KMS-11 (cell line): ENCODE measurements around the gene COX10.

Experiments used
- H2AFZ ChIP-seq: fragments of 200-600 bp; sonication (generic); 2 replicates; pipeline ENCODE4 v1.6.1; 2016; ENCODE audit warnings: antibody characterized with exemption, mixed run types, low read depth
- H3K27ac ChIP-seq: fragments of 200-600 bp; sonication (generic); 2 replicates; pipeline ENCODE4 v1.6.1; 2016; ENCODE audit warnings: mild to moderate bottlenecking, mixed run types
- H3K27me3 ChIP-seq: fragments of 200-600 bp; sonication (generic); 2 replicates; pipeline ENCODE4 v1.6.1; 2017; ENCODE audit warnings: mild to moderate bottlenecking, low read depth, mixed run types, moderate library complexity; ENCODE audit not compliant: insufficient read depth
- H3K36me3 ChIP-seq: fragments of 200-600 bp; sonication (generic); 2 replicates; pipeline ENCODE4 v1.6.1; 2017; ENCODE audit warnings: mild to moderate bottlenecking, mixed run types; ENCODE audit not compliant: insufficient read depth
- H3K4me1 ChIP-seq: fragments of 200-600 bp; sonication (generic); 2 replicates; pipeline ENCODE4 v1.6.1; 2016; ENCODE audit warnings: mild to moderate bottlenecking, low read depth, mixed run types; ENCODE audit not compliant: poor library complexity, severe bottlenecking
- H3K4me2 ChIP-seq: fragments of 200-600 bp; sonication (generic); 2 replicates; pipeline ENCODE4 v1.7.0; 2016; ENCODE audit warnings: mild to moderate bottlenecking, mixed run types
- H3K4me3 ChIP-seq: fragments of 200-600 bp; sonication (generic); IDR thresholded peaks from 2 replicates; pipeline ENCODE4 v1.6.1; 2017; ENCODE audit warnings: low read depth, low read length, mixed read lengths; ENCODE audit not compliant: insufficient read depth
- H3K79me2 ChIP-seq: fragments of 200-600 bp; sonication (generic); 2 replicates; pipeline ENCODE4 v1.6.1; 2016; ENCODE audit warnings: low read depth, mixed run types; ENCODE audit not compliant: insufficient read depth
- H3K9ac ChIP-seq: fragments of 200-600 bp; sonication (generic); 2 replicates; pipeline ENCODE4 v1.6.1; 2016; ENCODE audit warnings: mild to moderate bottlenecking, mixed run types
- H4K20me1 ChIP-seq: fragments of 200-600 bp; sonication (generic); 2 replicates; pipeline ENCODE4 v1.6.1; 2016; ENCODE audit warnings: mild to moderate bottlenecking, mixed run types; ENCODE audit not compliant: insufficient read depth
- TF ChIP-seq, protein P1 (sequence below): fragments of 200-600 bp; sonication (generic); conservative IDR thresholded peaks from 2 replicates; pipeline ENCODE4 v1.6.1; 2017; ENCODE audit warnings: low read depth, mild to moderate bottlenecking, antibody characterized with exemption, low read length, moderate library complexity, mixed read lengths

COX10 gene

DNA sequence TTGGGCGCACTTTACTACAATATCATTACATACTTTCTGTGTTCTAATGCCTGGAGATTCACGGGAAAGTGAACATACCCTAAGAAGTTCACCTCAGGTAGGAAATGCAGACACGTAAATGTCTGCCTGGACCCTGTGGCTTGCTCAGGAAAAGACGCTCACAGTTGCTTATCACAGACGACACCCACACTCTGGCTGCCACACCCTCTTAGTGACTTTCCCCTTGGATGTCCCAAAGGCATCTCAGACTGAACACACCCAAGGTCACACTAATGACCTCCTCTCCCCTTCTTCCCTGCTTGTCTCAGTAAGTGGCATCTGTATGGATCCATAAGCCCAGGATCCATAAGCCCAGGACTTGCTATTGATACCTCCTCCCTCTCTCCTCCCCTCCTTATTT lies 134.8 kb downstream of the COX10 start:
- Histone ChIP-seq H3K4me2 (no peak overlapping the region), H3K27ac (no peak overlapping the region), H2AFZ (no peak overlapping the region), H4K20me1 (no peaks in the 10 kb centered on the region), H3K4me1 (no peaks in the 10 kb centered on the region), H3K36me3 (no peaks in the 10 kb centered on the region), H3K4me3 (no peak overlapping the region), H3K79me2 (no peaks in the 10 kb centered on the region), H3K27me3 (no peaks in the 10 kb centered on the region), H3K9ac (no peak overlapping the region)
- TF ChIP-seq, protein P1, sequence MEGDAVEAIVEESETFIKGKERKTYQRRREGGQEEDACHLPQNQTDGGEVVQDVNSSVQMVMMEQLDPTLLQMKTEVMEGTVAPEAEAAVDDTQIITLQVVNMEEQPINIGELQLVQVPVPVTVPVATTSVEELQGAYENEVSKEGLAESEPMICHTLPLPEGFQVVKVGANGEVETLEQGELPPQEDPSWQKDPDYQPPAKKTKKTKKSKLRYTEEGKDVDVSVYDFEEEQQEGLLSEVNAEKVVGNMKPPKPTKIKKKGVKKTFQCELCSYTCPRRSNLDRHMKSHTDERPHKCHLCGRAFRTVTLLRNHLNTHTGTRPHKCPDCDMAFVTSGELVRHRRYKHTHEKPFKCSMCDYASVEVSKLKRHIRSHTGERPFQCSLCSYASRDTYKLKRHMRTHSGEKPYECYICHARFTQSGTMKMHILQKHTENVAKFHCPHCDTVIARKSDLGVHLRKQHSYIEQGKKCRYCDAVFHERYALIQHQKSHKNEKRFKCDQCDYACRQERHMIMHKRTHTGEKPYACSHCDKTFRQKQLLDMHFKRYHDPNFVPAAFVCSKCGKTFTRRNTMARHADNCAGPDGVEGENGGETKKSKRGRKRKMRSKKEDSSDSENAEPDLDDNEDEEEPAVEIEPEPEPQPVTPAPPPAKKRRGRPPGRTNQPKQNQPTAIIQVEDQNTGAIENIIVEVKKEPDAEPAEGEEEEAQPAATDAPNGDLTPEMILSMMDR = no peak

DNA sequence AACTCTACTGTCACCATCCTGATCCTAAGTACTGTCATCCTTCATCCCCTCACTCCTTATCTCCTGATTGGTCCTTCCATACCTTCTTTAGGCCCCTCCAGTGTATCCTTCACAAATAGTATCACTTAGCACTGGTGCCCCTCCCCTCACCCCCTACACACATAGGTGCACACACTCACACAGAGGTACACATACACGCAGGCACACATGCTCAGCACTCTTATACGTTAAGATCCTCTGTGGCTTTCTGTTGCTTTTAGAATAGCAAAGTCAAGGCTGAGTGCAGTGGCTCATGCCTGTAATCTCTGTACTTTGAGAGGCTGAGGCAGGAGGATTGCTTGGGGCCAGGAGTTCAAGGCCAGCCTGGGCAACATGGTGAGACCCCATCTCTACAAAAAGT lies 135.2 kb downstream of the COX10 start:
- Histone ChIP-seq H4K20me1 (no peaks in the 10 kb centered on the region), H3K27ac (no peak overlapping the region), H3K79me2 (no peaks in the 10 kb centered on the region), H3K27me3 (no peaks in the 10 kb centered on the region), H3K4me3 (no peak overlapping the region), H3K4me1 (no peaks in the 10 kb centered on the region), H3K36me3 (no peaks in the 10 kb centered on the region), H2AFZ (no peak overlapping the region), H3K9ac (no peak overlapping the region), H3K4me2 (no peak overlapping the region)
- TF ChIP-seq, protein P1 = no peak

DNA sequence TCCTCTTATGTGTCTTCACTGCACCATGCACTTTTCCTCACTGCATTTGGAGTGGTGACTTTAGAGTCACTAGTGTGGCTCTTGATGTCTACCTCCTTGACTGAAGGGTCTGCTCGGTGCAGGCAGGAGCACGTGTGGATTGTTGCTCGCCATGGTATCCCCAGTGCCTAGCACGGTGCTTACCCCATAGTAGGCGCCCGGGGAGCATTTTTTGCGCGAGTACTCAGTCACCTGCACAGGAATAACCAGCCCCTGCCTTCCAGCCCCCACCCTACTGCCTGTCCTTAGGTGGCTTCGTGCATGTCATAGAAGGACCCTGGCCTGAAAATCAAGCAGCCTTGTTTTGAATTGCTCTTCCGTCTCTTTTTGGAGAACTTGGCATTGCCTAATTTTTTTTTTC lies 136.1 kb downstream of the COX10 start:
- Histone ChIP-seq H3K4me3 (no peak overlapping the region), H3K4me1 (no peaks in the 10 kb centered on the region), H3K27me3 (no peaks in the 10 kb centered on the region), H3K4me2 (no peak overlapping the region), H3K27ac (no peak overlapping the region), H3K79me2 (no peaks in the 10 kb centered on the region), H3K9ac (no peak overlapping the region), H3K36me3 (no peaks in the 10 kb centered on the region), H2AFZ (no peak overlapping the region), H4K20me1 (no peaks in the 10 kb centered on the region)
- TF ChIP-seq, protein P1 = no peak

DNA sequence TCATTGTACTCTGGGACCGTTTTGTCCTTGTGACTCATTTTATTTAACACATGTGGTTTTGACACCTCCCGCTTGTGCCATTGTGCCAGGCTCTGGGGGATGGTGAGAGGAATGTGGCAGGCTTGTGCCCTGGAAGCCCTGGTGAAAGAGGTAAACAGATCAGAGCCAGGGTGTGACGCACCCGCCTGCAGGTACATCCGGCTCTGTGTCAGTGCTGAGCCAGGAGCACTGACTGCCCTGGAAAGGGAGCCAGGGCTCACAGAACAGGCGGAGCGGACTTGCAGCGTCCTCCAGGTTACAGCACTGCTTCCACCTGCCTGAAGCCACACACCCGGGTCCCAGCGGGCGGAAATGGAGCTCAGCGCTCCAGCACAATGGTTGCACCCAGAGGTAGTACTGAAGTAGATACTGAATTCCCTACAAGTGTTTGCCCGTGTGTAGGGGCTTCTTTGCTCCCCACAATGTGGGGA lies 136.7 kb downstream of the COX10 start:
- Histone ChIP-seq H3K27ac (no peak overlapping the region), H3K4me2 (no peak overlapping the region), H3K79me2 (no peaks in the 10 kb centered on the region), H3K4me3 (no peak overlapping the region), H3K36me3 (no peaks in the 10 kb centered on the region), H2AFZ (no peak overlapping the region), H3K9ac (no peak overlapping the region), H4K20me1 (no peaks in the 10 kb centered on the region), H3K27me3 (no peaks in the 10 kb centered on the region), H3K4me1 (no peaks in the 10 kb centered on the region)
- TF ChIP-seq, protein P1 = no peak
